Pancreas (tissue), 10 donors: ENCODE results near the gene GALR3. TPM values are rescaled to one million over a fixed set of nuclear protein-coding genes. Genes with fewer than 3 reads are reported as not detected.
"Not testable (repeated sequence)": the region's sequence is repeated elsewhere in the genome, so short reads cannot be mapped to it uniquely, and the experiment has no call there.

ENCODE experiments used
- ATAC-seq, 4 donors: fragments of 200-7000 bp; cut with Tn5 transposase; one replicate each; pipeline versions ENCODE4 v1.8.0 to v1.9.1; 2020; ENCODE audit warnings: mild to moderate bottlenecking in 4 of 4, moderate library complexity in 4 of 4
- DNase-seq, 6 donors: peaks; one replicate each; pipeline ENCODE4 v3.0.0-alpha.2; 2020
- FAIRE-seq: peaks from 2 replicates; lab custom pipeline; 2012; peaks lifted over from hg19 to GRCh38; lab: Jason Lieb, UNC
- H3K27ac ChIP-seq, 4 donors: fragments of 200-600 bp; sonication (generic); 1 replicate in 3 of 4; 2 replicates in 1 of 4; pipeline versions ENCODE4 v1.5.0 to v1.8.0; 2020
- H3K27me3 ChIP-seq, 4 donors: fragments of 200-600 bp; one replicate each; pipeline ENCODE4 v1.8.0; 2021
- H3K36me3 ChIP-seq, 3 donors: fragments of 200-600 bp; sonication (generic) in 1 of 3; one replicate each; pipeline versions ENCODE4 v1.5.0 to v1.8.0; 2020 to 2021
- H3K4me1 ChIP-seq, 3 donors: fragments of 200-600 bp; one replicate each; pipeline ENCODE4 v1.8.0; 2021
- H3K4me3 ChIP-seq, 4 donors: fragments of 200-600 bp; sonication (generic) in 2 of 4; one replicate each; pipeline versions ENCODE4 v1.5.0 to v1.8.0; 2020 to 2021
- H3K9me3 ChIP-seq, 4 donors: fragments of 200-600 bp; one replicate each; pipeline ENCODE4 v1.8.0; 2021
- WGBS, 2 donors: extraction: QIAGEN DNeasy Blood & Tissue Kit; methylation state at CpG; one replicate each; pipeline ENCODE4 v1.1.7; 2013; 5-methylcytosine and 5-hydroxymethylcytosine counted together
- intact Hi-C, 3 donors: fragments of 100-400 bp; cut with DNase I; formaldehyde crosslinking; loops; one replicate each; pipeline versions ENCODE4 v1.11.1 to v1.14.2; 2022
- polyA plus RNA-seq, 2 donors: library from polyadenylated mRNA; stranded (reverse); fragments of 200-250 nt; gene quantifications; one replicate each; pipeline ENCODE4 v1.2.3, GENCODE V29; 2013
- total RNA-seq, 6 donors: library from RNA; stranded (reverse); fragmentation: NEBNext Ultra II Directional in 4 of 6; extraction: Animal tissue kit (Norgen Biotek cat#: 25700) in 4 of 6; gene quantifications; one replicate each; pipeline versions ENCODE4 v1.2.1 to v1.2.4, GENCODE V29; 2021 to 2023
- TF ChIP-seq, protein P1 (sequence below), 4 donors: fragments of 200-600 bp; sonication (generic) in 3 of 4; IDR thresholded peaks; one replicate each; pipeline versions ENCODE4 v1.5.0 to v1.8.0; 2021; ENCODE audit warnings: antibody characterized with exemption in 4 of 4
- donor health status: healthy with polysubstance abuse.
- donor health status: DM: no; HTN: no; CAD: no; lungs with moderate emphysema.
- donor health status: DM: no; HTN: no; CAD: no.
- donor health status: control.
- donor health status: control.
- donor health status: Bipolar disorder and iron deficiency.
- donor health status: DM: yes; HTN: yes; CAD: no.
- donor health status: DM: no; HTN: no; CAD: no.
- donor health status: DM: no; HTN: no; CAD: no.
- donor health status: DM: yes; HTN: yes; CAD: no.

Gene GALR3
- total and polyA plus RNA-seq, 8 donors = 0.19 to 0.75 (median 0.43) TPM; not detected in 3

DNA sequence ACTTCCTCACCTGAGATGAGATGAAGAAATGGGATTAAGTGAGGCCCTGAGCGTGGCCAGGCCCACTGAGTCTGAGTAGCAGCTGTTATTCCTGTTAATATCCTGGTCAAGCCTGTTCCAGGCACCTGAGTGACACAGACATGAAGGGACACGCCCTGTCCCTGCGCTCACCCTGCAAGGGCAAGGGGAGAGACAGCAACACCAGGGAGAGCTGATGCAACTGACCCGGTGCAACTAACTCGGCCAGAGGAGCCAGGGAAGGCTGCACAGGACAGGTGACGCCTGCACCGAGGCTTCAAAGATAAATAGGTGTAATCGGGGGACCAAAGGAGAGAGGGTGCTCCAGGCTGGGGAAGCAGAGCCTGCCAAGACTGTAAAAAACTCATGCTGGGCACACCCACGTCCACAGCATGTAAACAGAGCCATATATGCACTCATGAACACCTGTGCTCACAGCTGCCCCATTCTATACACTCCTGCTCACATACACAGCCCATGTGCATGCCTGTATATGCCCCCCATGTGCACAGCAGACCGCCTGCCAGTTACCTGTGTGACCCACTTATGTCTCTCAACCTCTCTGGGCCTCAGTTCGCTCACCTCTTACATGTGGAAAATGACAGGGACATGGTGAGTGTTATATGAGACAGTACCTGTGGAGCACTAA lies 38.2 kb upstream of the GALR3 start:
- Histone ChIP-seq H3K9me3 (no peaks in the 10 kb centered on the region), H3K36me3 (no peaks in the 10 kb centered on the region), H3K4me3 (no peak overlapping the region), H3K27ac (no peak overlapping the region), H3K4me1 (no peaks in the 10 kb centered on the region), H3K27me3 (no peaks in the 10 kb centered on the region)
- no peak for FAIRE-seq
- intact Hi-C loops = loop anchor here in 1 of 3 donors (10.0 kb wide), 1 partner anchor 60 kb away; no protein-coding TSS in a partner anchor
- no peak for DNase-seq
- ATAC-seq = peak; percentile 48 to 82 (median 60)
- WGBS, 2 donors = 45 to 61% methylated on average over 11 of the region's 11 CpGs
- TF ChIP-seq, protein P1, sequence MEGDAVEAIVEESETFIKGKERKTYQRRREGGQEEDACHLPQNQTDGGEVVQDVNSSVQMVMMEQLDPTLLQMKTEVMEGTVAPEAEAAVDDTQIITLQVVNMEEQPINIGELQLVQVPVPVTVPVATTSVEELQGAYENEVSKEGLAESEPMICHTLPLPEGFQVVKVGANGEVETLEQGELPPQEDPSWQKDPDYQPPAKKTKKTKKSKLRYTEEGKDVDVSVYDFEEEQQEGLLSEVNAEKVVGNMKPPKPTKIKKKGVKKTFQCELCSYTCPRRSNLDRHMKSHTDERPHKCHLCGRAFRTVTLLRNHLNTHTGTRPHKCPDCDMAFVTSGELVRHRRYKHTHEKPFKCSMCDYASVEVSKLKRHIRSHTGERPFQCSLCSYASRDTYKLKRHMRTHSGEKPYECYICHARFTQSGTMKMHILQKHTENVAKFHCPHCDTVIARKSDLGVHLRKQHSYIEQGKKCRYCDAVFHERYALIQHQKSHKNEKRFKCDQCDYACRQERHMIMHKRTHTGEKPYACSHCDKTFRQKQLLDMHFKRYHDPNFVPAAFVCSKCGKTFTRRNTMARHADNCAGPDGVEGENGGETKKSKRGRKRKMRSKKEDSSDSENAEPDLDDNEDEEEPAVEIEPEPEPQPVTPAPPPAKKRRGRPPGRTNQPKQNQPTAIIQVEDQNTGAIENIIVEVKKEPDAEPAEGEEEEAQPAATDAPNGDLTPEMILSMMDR (IDR thresholded peaks at IDR 0.05) = no peak

DNA sequence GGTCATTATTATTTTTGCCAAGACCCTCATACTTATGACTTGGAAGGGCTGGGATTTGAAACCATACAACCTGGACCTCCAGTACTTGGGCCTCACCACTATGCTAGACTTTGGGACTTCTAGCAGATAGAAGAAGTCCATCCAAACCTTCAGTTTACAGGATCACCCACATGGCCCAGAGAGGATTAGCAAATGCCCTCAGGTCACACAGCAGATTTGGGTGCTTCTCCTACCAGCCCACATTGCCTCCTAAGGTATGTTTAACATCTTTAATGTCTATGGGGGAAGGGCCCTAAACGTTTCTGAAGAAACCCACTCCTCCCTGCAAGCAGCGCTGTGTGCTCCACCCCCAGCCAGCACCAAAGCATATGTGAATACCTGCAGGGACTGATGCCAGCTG lies 32.9 kb upstream of the GALR3 start:
- no peaks in the 10 kb centered on the region for H3K36me3 ChIP-seq
- FAIRE-seq = no peak
- DNase-seq = no peak
- no peak for ATAC-seq
- no peaks in the 10 kb centered on the region for H3K27me3 ChIP-seq
- H3K9me3 ChIP-seq = no peaks in the 10 kb centered on the region
- H3K4me1 ChIP-seq = no peaks in the 10 kb centered on the region
- no peak overlapping the region for H3K27ac ChIP-seq
- TF ChIP-seq, protein P1 (IDR thresholded peaks at IDR 0.05) = no peak
- 50 to 59% methylated on average over 2 of the region's 2 CpGs for WGBS, 2 donors
- H3K4me3 ChIP-seq = no peak overlapping the region
- intact Hi-C loops = loop anchor here in 1 of 3 donors (10.0 kb wide), 1 partner anchor 145 kb away; no protein-coding TSS in a partner anchor

DNA sequence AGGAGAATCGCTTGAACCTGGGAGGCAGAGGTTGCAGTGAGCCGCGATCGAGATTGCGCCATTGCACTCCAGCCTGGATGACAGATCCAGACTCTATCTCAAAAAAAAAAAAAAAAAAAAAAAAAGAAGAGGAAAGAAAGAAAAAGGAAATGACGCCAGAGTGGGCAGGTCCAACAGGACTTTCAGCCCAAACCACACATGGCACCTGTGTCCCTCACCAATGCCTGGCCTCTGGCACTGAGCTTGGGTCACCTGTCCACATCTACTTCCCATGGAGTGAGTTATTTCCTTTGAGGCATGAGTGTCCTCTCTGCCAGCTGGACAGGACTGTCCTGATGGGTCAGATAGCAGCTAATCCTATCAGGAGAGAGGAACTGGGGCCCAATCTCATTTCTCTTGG lies 30.7 kb upstream of the GALR3 start:
- no peak for FAIRE-seq
- intact Hi-C loops = loop anchor here in 1 of 3 donors (10.0 kb wide), 1 partner anchor 148 kb away; no protein-coding TSS in a partner anchor
- Histone ChIP-seq H3K36me3 (no peaks in the 10 kb centered on the region), H3K4me3 (no peak overlapping the region), H3K27ac (no peak overlapping the region), H3K9me3 (no peaks in the 10 kb centered on the region), H3K27me3 (no peaks in the 10 kb centered on the region), H3K4me1 (no peaks in the 10 kb centered on the region)
- no peak for ATAC-seq
- DNase-seq = no peak
- TF ChIP-seq, protein P1 (IDR thresholded peaks at IDR 0.05) = no peak
- WGBS, 2 donors = 86 to 87% methylated on average over 6 of the region's 6 CpGs

DNA sequence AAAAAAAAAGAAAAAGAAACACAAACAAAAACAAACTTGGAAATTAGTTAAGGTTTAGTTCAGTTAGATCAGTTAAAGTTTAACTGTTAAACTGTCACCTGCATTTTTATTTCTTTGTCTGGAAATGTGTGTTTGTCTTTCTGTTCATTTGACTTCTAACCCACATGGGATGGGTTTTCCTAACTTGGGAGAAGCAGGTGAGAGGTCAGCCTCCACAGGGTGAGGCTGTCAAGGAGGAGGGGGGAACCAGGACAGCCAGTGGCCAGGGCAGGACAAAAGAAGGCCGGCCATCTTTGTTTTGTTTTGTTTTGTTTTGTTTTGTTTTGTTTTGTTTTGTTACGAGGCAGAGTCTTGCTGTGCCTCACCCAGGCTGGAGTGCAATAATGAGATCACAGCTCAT lies 28.8 kb upstream of the GALR3 start:
- FAIRE-seq = no peak
- Histone ChIP-seq H3K27me3 (no peaks in the 10 kb centered on the region), H3K4me1 (no peaks in the 10 kb centered on the region), H3K4me3 (no peak overlapping the region), H3K36me3 (no peaks in the 10 kb centered on the region), H3K9me3 (no peaks in the 10 kb centered on the region), H3K27ac (no peak overlapping the region)
- intact Hi-C loops = loop anchor here in 1 of 3 donors (10.0 kb wide), 1 partner anchor 150 kb away; no protein-coding TSS in a partner anchor
- no peak for ATAC-seq
- DNase-seq = no peak
- 73 to 79% methylated on average over 2 of the region's 2 CpGs for WGBS, 2 donors
- TF ChIP-seq, protein P1 (IDR thresholded peaks at IDR 0.05) = no peak

DNA sequence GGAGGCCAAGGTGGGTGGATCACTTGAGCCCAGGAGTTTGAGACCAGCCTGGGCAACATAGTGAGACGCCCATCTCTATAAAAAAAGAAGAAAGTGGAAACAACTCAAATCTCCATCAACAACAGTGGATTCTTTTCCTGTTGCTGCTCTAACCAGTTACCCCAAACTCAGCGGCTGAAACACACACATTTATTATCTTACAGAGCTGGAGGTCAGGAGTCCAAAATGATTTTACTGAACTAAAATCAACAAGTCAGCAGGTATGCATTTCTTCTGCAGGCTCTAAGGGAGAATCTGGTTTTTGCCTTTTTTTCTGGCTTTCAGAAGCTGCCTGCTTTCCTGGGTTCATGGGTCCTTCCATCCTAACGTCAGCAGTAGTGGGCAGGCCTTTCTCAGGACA lies 27.1 kb upstream of the GALR3 start:
- WGBS, 2 donors = 70 to 77% methylated on average over 3 of the region's 3 CpGs
- ATAC-seq = no peak

DNA sequence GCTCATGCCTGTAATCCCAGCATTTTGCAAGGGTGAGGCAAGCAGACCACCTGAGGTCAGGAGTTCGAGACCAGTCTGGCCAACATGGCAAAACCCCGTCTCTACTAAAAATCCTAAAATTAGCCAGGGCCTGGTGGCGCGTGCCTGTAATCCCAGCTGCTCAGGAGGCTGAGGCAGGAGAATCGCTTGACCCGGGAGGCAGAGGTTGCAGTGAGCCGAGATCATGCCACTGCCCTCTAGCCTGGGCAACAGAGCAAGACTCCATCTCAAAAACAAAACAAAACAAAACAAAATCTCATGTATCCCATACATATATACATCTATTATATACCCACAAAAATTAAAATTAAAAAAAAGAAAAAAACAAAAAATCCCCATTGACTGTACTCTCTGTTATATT lies 25.9 kb upstream of the GALR3 start:
- DNase-seq, H3K9me3 ChIP-seq, H3K36me3 ChIP-seq, H3K27me3 ChIP-seq, H3K4me3 ChIP-seq, FAIRE-seq, H3K27ac ChIP-seq, ATAC-seq, H3K4me1 ChIP-seq: not testable (repeated sequence)
- intact Hi-C loops = loop anchor here in 1 of 3 donors (10.0 kb wide), 1 partner anchor 152 kb away; no protein-coding TSS in a partner anchor
- 90 to 93% methylated on average over 7 of the region's 7 CpGs for WGBS, 2 donors

More for the DNA sequence above, 27.1 kb upstream of the GALR3 start:
- Histone ChIP-seq H3K36me3 (no peaks in the 10 kb centered on the region), H3K27ac (no peak overlapping the region), H3K27me3 (no peaks in the 10 kb centered on the region), H3K4me3 (no peak overlapping the region), H3K4me1 (no peaks in the 10 kb centered on the region), H3K9me3 (no peaks in the 10 kb centered on the region)
- no peak for FAIRE-seq
- intact Hi-C loops = loop anchor here in 1 of 3 donors (10.0 kb wide), 1 partner anchor 151 kb away; no protein-coding TSS in a partner anchor
- no peak for DNase-seq
- TF ChIP-seq, protein P1 (IDR thresholded peaks at IDR 0.05) = no peak
